Measurements from ENCODE around the gene APBA3.

Gene APBA3

DNA sequence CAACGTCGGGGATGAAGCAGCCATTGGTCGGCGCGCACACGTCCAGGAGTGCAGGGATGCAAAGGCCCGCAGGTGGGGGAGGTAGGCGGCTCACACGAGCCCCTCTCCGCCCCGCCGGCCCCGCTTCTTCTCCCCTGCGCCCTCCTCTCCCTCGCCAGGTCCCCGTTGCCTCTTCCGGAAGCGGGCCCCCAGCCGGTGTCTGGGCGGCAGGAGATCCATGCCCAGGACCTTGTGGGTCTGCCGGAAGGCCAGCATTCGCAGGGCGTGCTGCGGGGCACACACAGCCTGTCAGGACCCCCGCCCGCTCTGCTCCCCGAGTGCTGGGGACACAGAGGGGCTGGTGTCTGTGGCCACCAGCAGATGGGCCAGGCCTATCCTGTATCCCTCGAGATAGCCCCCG, 44.4 kb upstream of the APBA3 start:
- H3K4me3 ChIP-seq (ENCODE audit: low read depth, low read length), result no peak overlapping the region
- no peak for TF ChIP-seq CTCF (IDR thresholded peaks at IDR 0.05; ENCODE audit: low read depth, low read length)

GRCh38 chr19:3804429-3804828, 42.9 kb upstream of the APBA3 start:
- H3K4me3 ChIP-seq (ENCODE audit: low read depth, low read length), result no peak overlapping the region
- no peak for TF ChIP-seq CTCF (IDR thresholded peaks at IDR 0.05; ENCODE audit: low read depth, low read length)

DNA sequence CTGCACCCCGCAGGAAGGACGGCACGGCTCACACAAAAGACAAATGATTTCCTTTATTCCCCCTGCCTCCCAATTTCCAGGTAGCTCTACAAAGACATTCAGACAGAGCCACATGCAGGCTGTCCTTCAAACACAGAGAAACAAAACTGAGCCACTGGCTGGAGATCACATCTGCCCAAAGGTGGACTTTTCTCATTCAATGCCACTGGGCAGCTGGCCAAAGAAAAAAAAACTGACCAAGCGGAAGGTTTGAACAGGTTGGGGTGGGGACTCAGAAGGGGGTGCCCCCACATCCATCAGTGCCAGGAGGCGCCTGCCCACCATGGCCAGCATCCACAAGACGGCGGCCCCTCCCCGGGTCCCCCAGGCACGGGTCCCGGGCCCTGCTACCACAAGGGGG, 42.5 kb upstream of the APBA3 start:
- no peak for TF ChIP-seq CTCF (IDR thresholded peaks at IDR 0.05; ENCODE audit: low read depth, low read length)
- H3K4me3 ChIP-seq (ENCODE audit: low read depth, low read length), result no peak overlapping the region

DNA sequence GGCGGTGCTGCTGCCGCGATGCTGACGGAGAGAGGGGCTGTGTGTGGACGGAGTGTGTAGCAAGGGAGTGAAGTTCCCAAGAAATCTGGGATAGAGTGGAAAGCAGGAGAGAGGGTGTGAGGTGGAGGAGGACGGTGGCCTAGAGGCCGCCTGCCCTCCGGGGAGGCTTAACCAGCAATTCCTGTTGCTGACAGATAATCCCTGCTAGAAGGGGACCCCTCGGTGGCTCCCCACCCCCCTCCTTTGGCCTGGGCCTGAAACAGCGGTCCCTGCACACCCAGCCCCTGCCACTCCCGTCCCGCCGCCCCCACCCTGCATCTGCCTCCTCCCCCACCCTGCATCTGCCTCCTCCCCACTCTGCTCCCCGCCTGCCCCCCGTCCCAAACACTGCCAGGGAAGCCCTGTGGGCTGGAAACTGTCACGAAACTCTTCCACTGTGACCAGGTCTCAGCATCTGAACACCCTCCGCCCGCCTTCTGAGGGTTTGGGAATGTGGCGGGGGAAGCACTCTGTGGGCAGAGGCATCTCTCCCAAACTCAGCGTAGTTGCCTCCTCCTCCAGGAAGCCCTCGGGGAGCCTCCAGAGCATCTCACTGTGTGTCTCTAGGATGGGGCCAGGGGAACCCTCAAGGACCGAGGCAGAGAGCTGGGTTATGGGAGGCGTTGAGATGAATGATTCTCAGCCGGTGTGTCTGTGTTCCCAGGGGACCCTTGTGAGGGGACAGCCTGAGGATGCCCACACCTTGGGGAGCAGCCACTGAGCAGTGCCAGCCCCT, 41.8 kb upstream of the APBA3 start:
- TF ChIP-seq CTCF (IDR thresholded peaks at IDR 0.05; ENCODE audit: low read depth, low read length), result no peak

GRCh38 chr19:3801412-3802096, 40.1 kb upstream of the APBA3 start:
- H3K4me3 ChIP-seq (ENCODE audit: low read depth, low read length), result no peak overlapping the region

More for the DNA sequence above, 41.8 kb upstream of the APBA3 start:
- H3K4me3 ChIP-seq (ENCODE audit: low read depth, low read length), result no peak overlapping the region

GRCh38 chr19:3800996-3801395, 39.5 kb upstream of the APBA3 start:
- no peak overlapping the region for H3K4me3 ChIP-seq (ENCODE audit: low read depth, low read length)
- no peak for TF ChIP-seq CTCF (IDR thresholded peaks at IDR 0.05; ENCODE audit: low read depth, low read length)

More at GRCh38 chr19:3801412-3802096, 40.1 kb upstream of the APBA3 start:
- no peak for TF ChIP-seq CTCF (IDR thresholded peaks at IDR 0.05; ENCODE audit: low read depth, low read length)

DNA sequence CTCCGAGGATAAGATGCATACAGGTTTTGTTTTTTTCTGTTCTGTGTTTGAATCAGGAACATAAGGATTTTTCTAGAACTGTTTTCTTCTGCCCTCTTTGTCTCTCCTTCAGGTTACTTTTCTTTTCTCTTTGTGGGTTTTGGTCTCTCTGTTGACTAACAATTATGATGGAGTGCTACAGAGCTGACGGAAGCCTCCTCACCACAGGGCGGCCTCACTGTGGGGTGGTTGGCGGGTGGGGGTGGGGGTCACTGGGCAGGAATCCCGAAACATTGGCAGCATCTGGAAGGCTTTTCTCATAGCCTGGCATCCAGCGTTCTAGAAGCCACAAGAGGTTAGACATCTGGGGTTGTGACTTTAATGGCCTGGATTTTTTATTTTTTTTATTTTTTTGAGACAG, 36.6 kb upstream of the APBA3 start:
- no peak overlapping the region for H3K4me3 ChIP-seq (ENCODE audit: low read depth, low read length)
- TF ChIP-seq CTCF (IDR thresholded peaks at IDR 0.05; ENCODE audit: low read depth, low read length), result no peak

Measured in WI38 (cell line).